K562 treated with DMSO at 1 percent for 24 hours (cell line): ENCODE data around the gene PARD6G. TPM values are rescaled to one million over a fixed set of nuclear protein-coding genes. Genes with fewer than 3 reads are reported as not detected.

ENCODE experiments used
- total RNA-seq: library from RNA; unstranded; fragments of 300-600 nt; gene quantifications from 2 replicates; pipeline ENCODE4 v1.2.3, GENCODE V29; 2022; ENCODE audit warnings: low read depth; ENCODE audit not compliant: insufficient read depth

Gene PARD6G
- total RNA-seq = 1.1 and 1.7 TPM in 2 replicates

GRCh38 chr18:80247393-80247841, at the start of gene PARD6G:
Gene PARD6G, minus strand, starts transcription at chr18:80247514. Its CDS starts 166 bp downstream, at chr18:80247348.

DNA sequence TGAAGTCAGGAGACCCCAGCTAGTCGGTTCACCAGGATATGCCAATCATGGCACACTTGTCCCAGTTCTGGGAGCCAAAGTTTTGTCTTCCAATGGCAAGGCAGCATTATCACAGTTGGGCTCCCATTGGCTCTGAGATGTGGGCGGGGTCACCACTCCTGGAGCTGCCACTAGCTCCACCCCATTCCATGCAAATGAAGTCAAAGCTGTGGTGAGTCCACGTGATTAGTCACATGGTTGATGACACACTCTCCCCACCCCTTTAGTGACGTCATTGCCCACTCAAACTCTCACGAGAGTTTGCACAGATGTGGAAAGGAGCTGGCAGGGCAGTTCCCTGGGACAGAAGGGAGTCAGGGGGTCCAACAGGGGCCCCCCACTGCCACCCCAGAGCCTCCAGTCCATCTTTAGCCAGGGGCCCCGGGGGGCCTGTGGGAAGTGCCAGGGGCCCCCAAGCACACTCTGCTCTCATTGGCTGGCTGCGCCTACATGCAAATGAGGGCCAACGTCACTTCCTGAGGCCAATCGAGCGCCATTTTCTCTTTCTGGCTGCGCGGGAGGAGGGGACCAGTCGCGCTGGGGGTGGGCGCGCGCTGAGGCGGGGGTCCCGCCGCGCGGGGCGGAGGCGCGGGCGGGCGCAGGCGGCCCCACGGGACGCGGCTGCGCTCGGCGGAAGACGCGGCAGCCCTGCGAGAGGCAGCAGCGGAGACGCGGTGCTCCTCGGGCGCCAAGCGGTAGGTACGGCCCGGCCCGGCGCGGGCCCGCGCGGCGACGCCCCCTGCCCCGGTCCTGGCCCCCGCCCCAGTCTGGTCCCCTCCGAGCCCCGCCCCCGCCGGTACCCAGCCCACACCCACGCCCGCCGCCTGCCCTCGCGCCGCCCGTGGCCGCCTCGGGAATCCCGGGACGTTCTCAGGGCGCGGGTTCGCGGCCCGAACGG, 138.3 kb downstream of the PARD6G start, which contains the start of gene ADNP2:
ADNP2 (plus strand) TSS at position 524 of the 937 bp plus-strand sequence. CDS start 8,281 bp downstream, outside the sequence.

Other genes with a start within 250 kb of the PARD6G start
- gene RBFA, start 213.1 kb downstream of the PARD6G start, total RNA-seq = 9.0 and 10.8 TPM in 2 replicates
- 17.2 and 21.8 TPM in 2 replicates for gene ADNP2, start 138.3 kb downstream of the PARD6G start, total RNA-seq